Natural killer cell treated with Interleukin-12 subunit alpha and Interleukin-12 subunit beta and Interleukin-15 and Interleukin-18, amount 100 ng/mL, for 72 hours (primary cell): ENCODE results near the gene COQ8B. TPM values are rescaled to one million over a fixed set of nuclear protein-coding genes. Genes with fewer than 3 reads are reported as not detected.
"Not testable (repeated sequence)": the region's sequence is repeated elsewhere in the genome, so short reads cannot be mapped to it uniquely, and the experiment has no call there.

Experiments
- ATAC-seq, 2 donors: fragments of 150-1000 bp; cut with Tn5 transposase in 1 of 2; sonication (Bioruptor Pico), chemical (Tn5 transposase) in 1 of 2; 2 replicates each; pipeline ENCODE4 v1.10.0; 2021
- DNase-seq: peaks from one replicate; pipeline ENCODE4 v3.0.0; 2022; ENCODE audit warnings: low spot score
- H3K27ac Mint-ChIP-seq, 2 donors: 1 replicate in 1 of 2; 2 replicates in 1 of 2; pipeline ENCODE4 v1.8.0; 2022; ENCODE audit warnings: mixed read lengths in 2 of 2, mild to moderate bottlenecking in 1 of 2, moderate library complexity in 1 of 2
- H3K27me3 Mint-ChIP-seq, 2 donors: 1 replicate in 1 of 2; 2 replicates in 1 of 2; pipeline ENCODE4 v1.8.0; 2022; ENCODE audit warnings: mixed read lengths in 2 of 2
- H3K36me3 Mint-ChIP-seq: one replicate; pipeline ENCODE4 v1.8.0; 2022; ENCODE audit warnings: mixed read lengths
- H3K4me1 Mint-ChIP-seq, 2 donors: 1 replicate in 1 of 2; 2 replicates in 1 of 2; pipeline ENCODE4 v1.8.0; 2022; ENCODE audit warnings: low read depth in 2 of 2, mixed read lengths in 2 of 2, mild to moderate bottlenecking in 1 of 2
- H3K4me3 Mint-ChIP-seq: one replicate; pipeline ENCODE4 v1.8.0; 2022; ENCODE audit warnings: mixed read lengths
- H3K9me3 Mint-ChIP-seq: 2 replicates; pipeline ENCODE4 v1.8.0; 2022; ENCODE audit warnings: mixed read lengths
- total RNA-seq, 2 donors: library from RNA; stranded (reverse); gene quantifications; one replicate each; pipeline ENCODE4 v1.2.3, GENCODE V29; 2022

Gene COQ8B
- total RNA-seq, 2 donors from 2014 or later, result 28.7 to 41.7 TPM

DNA sequence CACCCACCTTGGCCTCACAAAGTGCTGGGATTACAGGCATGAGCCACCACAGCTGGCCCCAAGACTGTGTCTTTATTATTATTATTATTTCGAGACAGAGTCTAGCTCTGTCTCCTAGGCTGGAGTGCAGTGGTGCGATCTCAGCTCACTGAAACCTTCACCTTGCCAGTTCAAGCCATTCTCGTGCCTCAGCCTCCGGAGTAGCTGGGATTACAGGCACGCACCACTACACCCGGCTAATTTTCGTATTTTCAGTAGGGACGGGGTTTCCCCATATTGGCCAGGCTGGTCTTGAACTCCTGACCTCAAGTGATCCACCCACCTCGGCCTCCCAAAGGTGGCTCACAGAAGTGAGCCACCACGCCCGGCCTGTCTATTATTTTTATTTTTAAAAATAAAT lies 64.4 kb downstream of the COQ8B start:
- H3K27me3 Mint-ChIP-seq, H3K27ac Mint-ChIP-seq, DNase-seq, H3K9me3 Mint-ChIP-seq, ATAC-seq, H3K36me3 Mint-ChIP-seq, H3K4me1 Mint-ChIP-seq, H3K4me3 Mint-ChIP-seq: not testable (repeated sequence)

DNA sequence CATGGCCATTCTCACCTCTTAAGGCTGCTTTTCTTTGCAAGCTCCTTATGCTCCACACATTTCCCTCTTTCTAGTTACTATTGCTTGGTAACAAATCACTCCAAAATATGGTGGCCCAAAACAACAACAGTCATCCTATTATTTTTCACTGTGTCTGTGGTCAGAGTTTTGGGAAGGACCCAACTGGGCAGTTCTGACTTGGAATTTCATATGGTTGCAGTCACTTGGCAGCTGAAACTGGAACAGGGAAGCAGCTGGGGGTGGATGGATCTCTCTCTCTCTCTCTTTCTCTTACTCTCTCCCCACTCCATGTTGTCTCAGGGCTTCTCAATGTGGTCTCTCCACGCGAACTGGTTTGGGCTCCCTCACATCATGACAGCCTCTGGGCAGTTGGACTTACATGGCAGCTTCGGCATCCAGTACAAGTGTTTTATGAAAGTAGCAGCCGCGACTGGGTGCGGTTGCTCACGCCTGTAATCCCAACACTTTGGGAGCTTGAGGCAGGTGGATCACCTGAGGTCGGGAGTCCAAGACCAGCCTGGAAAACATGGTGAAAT lies 65.9 kb downstream of the COQ8B start:
- H3K4me3 Mint-ChIP-seq, result no peak overlapping the region
- no peak overlapping the region for H3K27ac Mint-ChIP-seq
- H3K27me3 Mint-ChIP-seq, result peaks cover 0 to 6% of the 10 kb centered on the region in 2 donors
- peak; percentile 39 for DNase-seq
- no peak for ATAC-seq
- H3K9me3 Mint-ChIP-seq, result no peaks in the 10 kb centered on the region
- H3K4me1 Mint-ChIP-seq, result no peaks in the 10 kb centered on the region
- no peaks in the 10 kb centered on the region for H3K36me3 Mint-ChIP-seq

DNA sequence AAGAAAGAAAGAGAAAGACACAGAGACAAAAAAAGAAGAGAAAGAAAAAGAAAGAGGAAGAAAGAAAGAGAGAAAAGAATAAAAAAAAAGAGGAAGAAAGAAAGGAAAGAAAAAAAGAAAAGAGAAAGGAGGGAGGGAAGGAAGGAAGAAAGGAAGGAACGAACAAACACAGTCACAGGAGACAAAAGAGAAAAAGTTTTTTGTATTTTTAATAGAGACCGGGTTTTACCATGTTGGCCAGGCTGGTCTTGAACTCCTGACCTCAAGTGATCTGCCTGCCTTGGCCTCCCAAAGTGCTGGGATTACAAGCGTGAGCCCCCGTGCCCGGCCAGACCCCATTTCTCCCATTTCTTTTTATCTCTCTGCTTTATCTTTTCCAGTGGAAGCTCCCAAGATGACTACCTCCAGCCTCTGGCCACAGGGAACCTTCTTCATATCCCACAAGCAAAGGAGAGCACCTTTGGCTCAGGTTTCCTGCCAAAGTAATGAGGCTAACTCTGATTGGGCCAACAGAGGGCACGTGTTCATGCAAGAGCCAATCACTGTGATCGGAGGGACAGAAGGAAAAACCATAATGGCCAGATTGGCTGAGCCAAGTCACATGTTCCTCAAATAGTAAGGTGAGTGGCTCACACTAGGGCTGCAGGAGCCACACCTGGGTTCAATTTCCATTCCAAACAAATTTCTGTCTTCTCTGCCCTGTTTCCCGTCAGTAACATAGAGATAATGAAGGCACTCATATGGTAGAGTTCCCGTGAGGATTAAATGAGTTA lies 66.6 kb downstream of the COQ8B start:
- H3K36me3 Mint-ChIP-seq, H3K9me3 Mint-ChIP-seq, DNase-seq, H3K4me3 Mint-ChIP-seq, ATAC-seq, H3K27me3 Mint-ChIP-seq, H3K27ac Mint-ChIP-seq, H3K4me1 Mint-ChIP-seq: not testable (repeated sequence)

DNA sequence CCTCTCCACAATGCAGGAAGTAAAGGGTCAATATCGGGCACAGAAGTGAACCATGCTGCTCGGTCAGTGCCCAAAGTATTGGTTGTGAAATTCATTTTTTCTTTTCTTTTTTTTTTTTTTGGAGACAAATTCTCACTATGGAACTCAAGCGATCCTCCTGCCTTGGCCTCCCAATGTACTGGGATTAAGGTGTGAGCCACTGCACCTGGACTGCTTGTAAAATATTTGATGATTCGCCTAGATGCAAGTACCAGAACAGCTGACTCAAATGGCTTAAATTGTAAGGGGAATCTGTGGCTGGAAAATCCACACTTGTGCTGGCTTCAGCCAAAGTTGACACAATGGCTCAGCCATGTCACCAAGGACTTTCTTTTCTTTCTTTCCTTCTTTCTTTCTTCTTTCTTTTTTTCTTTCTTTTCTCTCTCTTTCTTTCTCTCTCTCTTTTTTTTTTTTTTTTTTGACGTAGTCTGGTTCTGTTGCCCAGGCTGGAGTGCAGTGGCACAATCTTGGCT lies 69.9 kb downstream of the COQ8B start:
- Mint-ChIP-seq H3K4me1 (no peaks in the 10 kb centered on the region), H3K27ac (no peak overlapping the region), H3K9me3 (no peaks in the 10 kb centered on the region), H3K36me3 (no peaks in the 10 kb centered on the region), H3K4me3 (no peak overlapping the region), H3K27me3 (peaks cover 0 to 6% of the 10 kb centered on the region in 2 donors)
- DNase-seq (peak; percentile 35), ATAC-seq (no peak)

DNA sequence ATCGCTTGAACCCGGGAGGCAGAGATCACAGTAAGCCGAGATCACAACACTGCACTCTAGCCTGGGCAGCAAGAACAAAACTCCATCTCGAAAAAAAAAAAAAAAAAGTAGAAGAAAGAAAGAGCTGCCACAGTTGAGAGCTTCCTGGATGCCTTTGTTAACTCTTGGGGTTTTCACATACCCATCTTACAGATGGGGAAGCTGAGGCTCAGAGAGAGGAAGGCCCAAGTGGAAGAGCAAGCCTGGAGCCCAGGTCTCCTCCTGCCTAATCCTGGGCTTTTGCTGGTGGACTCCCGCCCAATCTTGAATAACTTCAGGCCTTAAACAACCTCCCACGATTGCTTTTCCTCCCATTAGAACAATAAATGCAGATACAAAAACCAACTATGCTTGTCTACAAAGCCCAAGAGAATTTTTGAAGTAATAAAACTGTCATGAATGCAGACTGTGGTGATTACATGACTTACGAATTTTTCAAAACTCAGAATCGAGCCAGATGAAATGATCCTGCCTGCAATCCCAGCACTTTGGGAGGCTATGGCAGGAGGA lies 73.9 kb downstream of the COQ8B start:
- H3K36me3 Mint-ChIP-seq, result no peaks in the 10 kb centered on the region
- no peaks in the 10 kb centered on the region for H3K4me1 Mint-ChIP-seq
- no peaks in the 10 kb centered on the region for H3K27me3 Mint-ChIP-seq
- no peak overlapping the region for H3K27ac Mint-ChIP-seq
- H3K9me3 Mint-ChIP-seq, result no peaks in the 10 kb centered on the region
- ATAC-seq, result no peak
- H3K4me3 Mint-ChIP-seq, result no peak overlapping the region
- no peak for DNase-seq

DNA sequence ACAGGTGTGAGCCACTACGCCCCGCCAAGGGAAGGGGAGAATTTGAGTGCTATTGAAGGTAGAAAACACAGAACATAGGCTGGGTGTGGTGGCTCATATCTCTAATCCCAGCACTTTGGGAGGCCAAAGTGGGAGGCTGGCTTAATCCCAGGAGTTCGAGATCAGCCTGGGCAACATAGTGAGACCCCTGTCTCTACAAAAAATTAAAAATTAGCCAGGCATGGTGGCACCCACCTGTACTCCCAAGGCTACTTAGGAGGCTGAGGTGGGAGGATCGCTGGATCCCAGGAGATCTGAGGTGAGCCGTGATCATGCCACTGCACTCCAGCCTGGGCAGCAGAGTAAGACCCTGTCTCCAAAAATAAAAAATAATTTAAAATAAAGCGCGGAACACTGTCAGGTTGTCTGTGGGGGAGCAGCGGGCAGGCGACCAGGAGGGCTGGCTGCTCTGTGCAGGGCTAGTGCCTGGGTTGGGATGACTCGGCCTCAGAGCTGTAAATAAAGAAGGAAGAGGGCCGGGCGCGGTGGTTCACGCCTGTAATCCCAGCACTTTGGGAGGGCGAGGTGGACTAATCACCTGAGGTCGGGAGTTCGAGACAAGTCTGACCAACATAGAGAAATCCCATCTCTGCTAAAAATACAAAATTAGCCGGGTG lies 74.5 kb downstream of the COQ8B start:
- no peaks in the 10 kb centered on the region for H3K4me1 Mint-ChIP-seq
- H3K4me3 Mint-ChIP-seq, result no peak overlapping the region
- ATAC-seq (no peak), DNase-seq (no peak)
- H3K27ac Mint-ChIP-seq, result no peak overlapping the region
- H3K36me3 Mint-ChIP-seq, result no peaks in the 10 kb centered on the region
- H3K27me3 Mint-ChIP-seq, result no peaks in the 10 kb centered on the region
- no peaks in the 10 kb centered on the region for H3K9me3 Mint-ChIP-seq

Other genes with a start within 250 kb of the COQ8B start
- gene SPTBN4, start 249.9 kb downstream of the COQ8B start, total RNA-seq, result not detected
- gene SHKBP1, start 140.0 kb downstream of the COQ8B start, total RNA-seq, result 100 to 1,000 TPM; 131 to 149 TPM
- 10 to 100 TPM; 28.1 to 59.0 TPM for gene LTBP4, start 115.5 kb downstream of the COQ8B start, total RNA-seq
- 10 to 100 TPM in 1 of 2 donors, 1 to 10 TPM in 1; 6.6 to 13.9 TPM for gene NUMBL, start 26.2 kb downstream of the COQ8B start, total RNA-seq
- 10 to 100 TPM in 1 of 2 donors, 1 to 10 TPM in 1; 9.0 to 10.3 TPM for gene ITPKC, start 226 bp upstream of the COQ8B start, total RNA-seq
- gene ACTMAP, start 33.6 kb upstream of the COQ8B start, total RNA-seq, result 10 to 100 TPM; 10.9 to 16.6 TPM
- gene SNRPA, start 34.3 kb upstream of the COQ8B start, total RNA-seq, result 100 to 1,000 TPM in 1 of 2 donors, 10 to 100 TPM in 1; 95.5 to 191 TPM
- 1 to 10 TPM; 1.1 to 2.4 TPM for gene MIA, start 58.6 kb upstream of the COQ8B start, total RNA-seq
- 100 to 1,000 TPM in 1 of 2 donors, 10 to 100 TPM in 1; 83.3 to 128 TPM for gene RAB4B, start 61.4 kb upstream of the COQ8B start, total RNA-seq
- 100 to 1,000 TPM; 119 to 136 TPM for gene EGLN2, start 82.3 kb upstream of the COQ8B start, total RNA-seq
- not detected for gene CYP2A6, start 133.6 kb upstream of the COQ8B start, total RNA-seq
- gene CYP2A7, start 165.3 kb upstream of the COQ8B start, total RNA-seq, result not detected